Lower leg skin (tissue), 4 donors: ENCODE measurements around the gene AATK. TPM values are rescaled to one million over a fixed set of nuclear protein-coding genes. Genes with fewer than 3 reads are reported as not detected.

Experiments used
- DNase-seq, 2 donors: peaks; one replicate each; pipeline ENCODE4 v3.0.0-alpha.2; 2019; ENCODE audit warnings: low spot score in 2 of 2
- H3K4me3 ChIP-seq: fragments of 200-600 bp; sonication (generic); 2 replicates; pipeline ENCODE4 v1.5.1; 2017; ENCODE audit warnings: mild to moderate bottlenecking, low read depth; ENCODE audit not compliant: poor library complexity, severe bottlenecking
- CTCF ChIP-seq, 3 donors: fragments of 450-650 bp; IDR thresholded peaks; one replicate each; pipeline ENCODE4 v1.5.1; 2016; ENCODE audit warnings: antibody characterized with exemption in 3 of 3, mild to moderate bottlenecking in 3 of 3, moderate library complexity in 2 of 3
- POLR2A ChIP-seq, 2 donors: fragments of 450-650 bp; IDR thresholded peaks; one replicate each; pipeline ENCODE4 v1.6.1; 2016 to 2017; ENCODE audit warnings: antibody characterized with exemption in 2 of 2, mild to moderate bottlenecking in 1 of 2, moderate library complexity in 1 of 2
- WGBS, 2 donors: methylation state at CpG; one replicate each; pipeline ENCODE4 v1.1.5; 2018; 5-methylcytosine and 5-hydroxymethylcytosine counted together
- intact Hi-C: fragments of 100-400 bp; cut with DNase I; formaldehyde crosslinking; loops from one replicate; pipeline ENCODE4 v1.15.0; 2023; ENCODE audit warnings: low total_unique reads
- total RNA-seq, 4 donors: library from RNA; depleted of rRNA; stranded (reverse); fragments of >200 nt; gene quantifications; one replicate each; pipeline ENCODE4 v1.1.0, GENCODE V29; 2016

AATK gene
- total RNA-seq, 4 donors from 2014 or later, result 0.81 to 3.5 (median 2.2) TPM

- no peak for DNase-seq
- intact Hi-C loops, result no loop called here
- no peak for TF ChIP-seq POLR2A (IDR thresholded peaks at IDR 0.05)
- no peak for TF ChIP-seq CTCF (IDR thresholded peaks at IDR 0.05)
- 86 to 91% methylated on average over 11 of the region's 11 CpGs for WGBS, 2 donors
- H3K4me3 ChIP-seq, result no peak overlapping the region
Observed at GRCh38 chr17:81173052-81173761, 7.2 kb upstream of the AATK start.

GRCh38 chr17:81171941-81172340 is 5.9 kb upstream of the AATK start:
- no peak overlapping the region for H3K4me3 ChIP-seq
- DNase-seq, result no peak
- intact Hi-C loops, result no loop called here
- TF ChIP-seq CTCF (IDR thresholded peaks at IDR 0.05), result no peak
- TF ChIP-seq POLR2A (IDR thresholded peaks at IDR 0.05), result no peak
- 65 to 78% methylated on average over 8 of the region's 8 CpGs for WGBS, 2 donors

- no peak overlapping the region for H3K4me3 ChIP-seq
- no peak for DNase-seq
- TF ChIP-seq CTCF (IDR thresholded peaks at IDR 0.05) (no peak), POLR2A (IDR thresholded peaks at IDR 0.05) (no peak)
- WGBS, 2 donors, result 86 to 89% methylated on average over 15 of the region's 15 CpGs
- intact Hi-C loops, result no loop called here
Observed at GRCh38 chr17:81170727-81171494, 4.9 kb upstream of the AATK start.

- intact Hi-C loops, result no loop called here
- WGBS, 2 donors, result 100% methylated on average over 3 of the region's 3 CpGs
- TF ChIP-seq CTCF (IDR thresholded peaks at IDR 0.05) (peak in 1 of 3 donors; percentile 60), POLR2A (IDR thresholded peaks at IDR 0.05) (no peak)
- no peak overlapping the region for H3K4me3 ChIP-seq
- DNase-seq, result no peak
Observed at GRCh38 chr17:81169870-81170309, 3.9 kb upstream of the AATK start.

GRCh38 chr17:81167638-81168037 is 1.6 kb upstream of the AATK start:
- TF ChIP-seq POLR2A (IDR thresholded peaks at IDR 0.05) (no peak), CTCF (IDR thresholded peaks at IDR 0.05) (no peak)
- WGBS, 2 donors, result 93 to 94% methylated on average over 7 of the region's 7 CpGs
- intact Hi-C loops, result no loop called here
- no peak overlapping the region for H3K4me3 ChIP-seq
- no peak for DNase-seq
